DMS53 (cell line): Measurements from ENCODE around the gene AADAC.
"Not testable (repeated sequence)": the region's sequence is repeated elsewhere in the genome, so short reads cannot be mapped to it uniquely, and the experiment has no call there.

Experiments used
- DNase-seq: peaks from one replicate; lab custom pipeline; 2025; lab: John Stamatoyannopoulos, UW

AADAC gene

DNA sequence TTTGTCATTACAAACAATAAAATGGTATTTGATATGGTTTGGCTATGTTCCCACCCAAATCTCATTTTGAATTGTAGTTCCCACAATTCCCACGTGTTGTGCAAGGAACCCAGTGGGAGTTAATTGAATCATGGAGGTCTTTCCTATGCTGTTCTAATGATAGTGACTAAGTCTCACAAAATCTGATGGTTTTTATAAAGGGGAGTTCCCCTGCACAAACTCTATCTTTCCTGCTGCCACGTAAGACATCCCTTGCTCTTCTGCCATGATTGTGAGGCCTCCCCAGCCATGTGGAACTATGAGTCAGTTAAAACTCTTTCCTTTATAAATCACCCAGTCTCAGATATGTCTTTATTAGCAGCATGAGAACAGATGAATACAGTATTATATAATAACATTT is 15.4 kb upstream of the AADAC start:
- no peak for DNase-seq

DNA sequence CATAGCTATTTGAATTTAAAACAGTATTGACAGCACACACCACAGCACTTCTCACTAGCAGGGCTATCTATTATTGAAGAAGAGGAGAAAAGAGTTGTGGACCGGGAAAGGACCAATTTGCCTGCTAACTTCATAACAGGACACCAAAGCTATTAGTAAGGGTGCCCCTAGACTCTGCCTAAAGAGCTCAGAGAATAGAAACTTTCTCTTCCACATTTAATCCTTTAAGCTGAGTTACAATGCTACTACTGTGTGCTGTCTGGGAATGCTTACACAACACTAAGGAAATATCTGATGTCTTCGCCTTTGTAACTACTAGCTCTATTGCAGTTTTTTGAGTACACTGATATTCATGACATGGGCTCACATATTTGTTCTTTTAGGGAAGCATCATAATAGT is 13.5 kb upstream of the AADAC start:
- DNase-seq: no peak

DNA sequence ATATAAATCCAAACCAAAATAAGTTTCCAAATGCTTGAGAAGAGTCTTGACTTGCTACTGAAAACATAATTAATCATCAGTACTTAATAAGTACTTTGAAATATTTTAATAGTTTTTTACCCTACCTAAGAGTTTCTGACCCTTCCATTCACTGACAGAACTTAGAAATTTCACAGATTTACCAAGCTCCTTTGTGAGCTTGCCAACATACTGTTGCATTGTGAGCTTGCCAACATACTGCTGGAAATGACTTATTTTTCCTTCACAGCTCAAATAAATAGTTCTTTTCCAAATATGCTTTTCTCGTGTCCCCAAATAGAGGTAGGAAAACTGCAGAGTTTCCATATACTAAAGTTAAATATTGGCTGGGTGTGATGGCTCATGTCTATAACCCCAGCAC is 9.6 kb upstream of the AADAC start:
- DNase-seq: no peak

DNA sequence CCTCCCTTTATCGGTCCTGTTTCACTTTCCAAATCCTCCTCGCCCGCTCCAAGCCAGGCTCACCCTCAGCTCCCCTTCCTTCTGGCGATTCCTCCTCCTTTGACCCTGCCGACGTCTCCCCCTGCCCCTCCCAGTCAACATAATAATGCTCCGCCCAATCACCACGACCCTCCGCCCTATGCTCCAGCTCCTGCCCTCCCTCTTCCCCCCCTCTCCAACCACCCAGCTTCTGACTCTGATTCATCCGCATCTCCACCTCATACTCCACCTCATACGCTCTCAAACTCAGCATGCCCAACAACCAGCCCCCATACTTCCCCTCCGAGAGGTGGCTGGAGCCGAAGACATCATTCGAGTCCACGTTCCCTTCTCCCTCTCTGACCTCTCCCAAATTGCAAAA is 7.1 kb upstream of the AADAC start:
- no peak for DNase-seq

DNA sequence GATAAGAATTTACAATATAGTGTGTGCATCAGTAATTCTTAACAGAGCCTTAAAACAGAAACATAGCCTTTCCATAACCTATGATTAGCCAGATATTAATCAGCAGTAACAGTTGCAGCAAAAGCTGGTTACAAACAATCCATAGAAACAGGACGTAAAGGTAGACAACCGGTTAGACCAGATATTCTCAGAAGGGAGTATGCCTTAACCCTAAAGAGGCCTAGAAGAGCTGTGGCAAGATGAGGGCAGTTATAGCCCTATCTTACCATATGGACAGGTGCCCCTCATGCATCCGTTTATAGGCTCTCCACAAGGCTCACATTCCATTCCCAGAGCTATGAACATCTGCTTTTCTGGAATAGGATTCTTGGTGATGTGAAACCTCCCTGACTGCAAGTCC is 5.0 kb upstream of the AADAC start:
- peak; percentile 57 for DNase-seq

DNA sequence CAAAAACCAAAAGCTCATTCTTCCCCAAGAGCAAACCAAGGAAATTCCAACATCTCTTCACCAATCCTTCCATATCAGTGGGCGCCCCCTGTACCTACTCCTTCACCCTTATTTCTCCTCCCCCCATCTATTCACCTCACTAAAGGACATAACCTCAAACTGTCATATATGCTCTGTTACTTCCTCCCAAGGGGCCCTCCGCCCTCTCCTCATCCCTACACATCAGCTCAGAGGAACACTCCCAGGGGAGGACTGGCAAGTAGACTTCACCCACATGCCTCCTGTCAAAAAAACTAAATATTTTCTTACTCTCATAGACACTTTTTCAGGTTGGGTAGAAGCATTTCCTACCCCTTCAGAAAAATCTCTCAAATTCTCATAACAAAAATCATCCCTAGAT is 2.4 kb upstream of the AADAC start:
- no peak for DNase-seq

DNA sequence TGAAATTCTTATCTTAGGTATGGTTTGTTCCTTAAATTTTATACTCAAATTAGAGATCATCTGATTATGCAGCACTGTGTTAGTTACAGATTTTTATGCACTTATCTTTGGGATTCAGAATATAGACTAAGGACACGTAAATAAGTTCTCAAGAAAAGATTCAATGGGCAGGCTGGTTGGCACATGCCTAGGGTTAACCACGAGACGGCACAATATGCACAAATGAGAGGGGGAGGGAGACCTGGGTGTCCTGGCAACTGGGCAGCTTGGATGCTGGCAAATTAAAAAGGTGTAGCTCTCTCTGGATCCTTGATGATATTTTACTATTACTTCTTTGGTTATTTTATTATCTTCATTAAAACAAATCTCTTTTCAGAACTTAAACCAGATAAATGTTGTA is 672 bp downstream of the AADAC start:
- no peak for DNase-seq

DNA sequence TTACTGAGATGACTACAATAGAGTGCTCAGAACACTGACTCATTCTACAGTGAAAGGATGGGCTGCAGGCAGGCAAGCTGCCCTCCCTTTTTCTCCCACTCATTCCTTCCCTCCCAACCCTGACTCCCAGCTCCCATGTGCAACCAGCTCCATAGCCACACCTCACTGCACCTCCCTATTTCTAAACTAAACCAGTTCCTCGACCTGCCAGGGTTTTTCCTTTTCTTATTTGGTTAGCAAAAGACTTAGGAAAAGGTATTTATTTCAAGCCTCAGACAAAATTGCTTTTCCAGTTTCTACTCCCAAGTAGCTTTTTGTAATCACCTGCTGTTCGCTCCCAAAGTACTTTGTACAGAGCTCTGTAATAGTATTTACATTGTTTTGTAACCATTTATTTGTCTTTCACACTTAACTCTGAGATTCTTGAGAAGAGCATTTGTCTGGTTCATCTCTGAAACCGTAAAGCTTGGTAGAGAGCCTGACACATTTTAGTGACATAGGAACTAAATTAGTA is 2.2 kb downstream of the AADAC start:
- DNase-seq: peak; percentile 68

DNA sequence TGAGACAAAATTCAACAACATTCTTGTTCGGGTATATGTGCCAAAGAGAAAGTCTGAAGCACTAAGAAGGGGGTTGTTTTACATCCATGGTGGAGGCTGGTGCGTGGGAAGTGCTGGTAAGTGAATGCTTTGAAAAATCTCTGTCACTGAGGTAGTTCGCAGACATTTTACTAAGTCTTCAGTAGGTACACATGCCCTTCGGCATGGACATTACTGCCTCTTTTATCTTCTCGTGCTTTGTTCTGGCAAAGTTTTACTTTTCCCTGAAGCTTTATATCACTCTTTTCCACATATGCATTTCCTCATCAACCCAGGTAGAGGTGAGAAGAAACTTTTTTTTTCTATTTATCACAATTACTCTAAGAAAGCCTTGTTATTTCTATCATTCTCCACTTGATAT is 3.6 kb downstream of the AADAC start:
- DNase-seq: no peak

DNA sequence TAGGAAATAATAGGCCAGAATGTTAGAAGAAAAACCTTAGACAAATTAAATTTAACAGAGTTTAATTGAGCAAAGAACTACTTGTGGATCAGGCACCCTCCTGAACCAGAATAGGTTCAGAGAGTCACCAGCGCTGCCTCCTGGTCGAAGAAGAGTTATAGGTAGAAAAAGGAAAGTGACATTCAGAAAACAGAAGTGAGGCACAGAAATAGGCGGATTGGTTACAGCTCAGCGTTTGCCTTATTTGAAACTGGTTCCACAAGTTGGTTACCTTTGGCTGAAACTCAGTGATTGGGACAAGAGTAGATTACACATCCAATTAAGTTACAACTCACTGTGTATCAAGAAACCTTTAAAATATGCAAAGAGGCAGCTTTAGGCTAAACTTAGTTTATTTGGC is 4.4 kb downstream of the AADAC start:
- peak; percentile 18 for DNase-seq

DNA sequence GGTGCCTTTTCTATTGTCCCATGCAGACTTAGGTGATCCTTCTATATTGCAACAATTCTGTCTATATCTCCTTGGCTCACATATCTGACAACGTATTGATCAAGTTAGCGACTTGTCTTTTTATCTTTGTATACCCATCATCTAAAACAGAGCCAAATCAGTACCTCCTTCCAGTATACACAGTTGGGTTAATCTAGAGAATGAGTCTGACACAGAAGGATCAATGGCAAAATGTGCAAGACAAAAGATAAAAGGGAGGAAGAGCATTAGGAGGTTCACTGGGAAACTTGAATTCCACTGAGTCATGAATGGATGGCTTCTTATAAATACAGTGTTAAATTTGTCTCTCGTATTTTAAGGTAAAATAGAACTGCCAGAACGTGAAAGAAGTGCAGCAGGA is 6.0 kb downstream of the AADAC start:
- DNase-seq: no peak

DNA sequence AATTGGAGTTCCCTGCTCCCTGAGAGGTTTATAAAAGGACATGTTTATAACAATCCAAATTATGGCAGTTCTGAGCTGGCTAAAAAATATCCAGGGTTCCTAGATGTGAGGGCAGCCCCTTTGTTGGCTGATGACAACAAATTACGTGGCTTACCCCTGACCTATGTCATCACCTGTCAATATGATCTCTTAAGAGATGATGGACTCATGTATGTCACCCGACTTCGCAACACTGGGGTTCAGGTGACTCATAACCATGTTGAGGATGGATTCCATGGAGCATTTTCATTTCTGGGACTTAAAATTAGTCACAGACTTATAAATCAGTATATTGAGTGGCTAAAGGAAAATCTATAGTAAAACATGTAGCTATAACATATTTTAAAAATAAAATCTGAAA is 13.9 kb downstream of the AADAC start:
- DNase-seq: no peak

DNA sequence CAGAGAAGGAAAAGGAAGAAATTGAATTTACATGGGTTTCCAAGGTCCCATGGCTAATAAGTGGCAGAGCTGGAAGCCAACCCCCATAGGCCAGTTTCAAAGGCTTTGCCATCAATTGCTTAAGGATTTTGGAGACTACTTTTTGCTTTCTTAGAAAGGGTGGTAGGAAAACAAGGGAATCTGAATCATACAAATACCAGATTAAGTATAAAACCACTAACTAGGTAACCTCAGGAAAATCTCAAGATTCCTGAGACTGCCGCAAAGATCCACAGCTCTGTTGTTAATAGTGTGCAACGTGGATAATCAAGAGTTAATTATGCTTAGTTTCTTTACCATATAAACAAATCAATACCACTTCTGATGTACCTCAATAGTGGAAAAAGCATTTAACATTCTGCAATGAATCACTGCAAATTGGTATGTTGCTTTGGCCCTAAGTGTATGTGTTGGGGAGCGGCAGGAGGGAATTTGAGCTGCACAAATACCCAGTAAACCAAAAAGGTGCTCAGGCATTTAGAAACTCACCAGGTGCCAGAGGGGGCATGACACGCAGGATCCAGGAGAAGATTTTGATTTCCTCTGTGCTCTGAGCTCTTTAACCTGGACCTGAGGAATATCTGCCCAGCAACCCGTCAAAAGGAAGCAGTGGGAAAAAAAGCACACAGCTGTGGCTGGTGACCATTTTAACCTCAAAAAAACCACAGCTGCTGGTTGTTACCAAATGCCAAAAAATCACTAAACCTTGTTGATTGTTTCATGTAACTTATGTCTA is 22.0 kb downstream of the AADAC start:
- DNase-seq: peak; percentile 14

DNA sequence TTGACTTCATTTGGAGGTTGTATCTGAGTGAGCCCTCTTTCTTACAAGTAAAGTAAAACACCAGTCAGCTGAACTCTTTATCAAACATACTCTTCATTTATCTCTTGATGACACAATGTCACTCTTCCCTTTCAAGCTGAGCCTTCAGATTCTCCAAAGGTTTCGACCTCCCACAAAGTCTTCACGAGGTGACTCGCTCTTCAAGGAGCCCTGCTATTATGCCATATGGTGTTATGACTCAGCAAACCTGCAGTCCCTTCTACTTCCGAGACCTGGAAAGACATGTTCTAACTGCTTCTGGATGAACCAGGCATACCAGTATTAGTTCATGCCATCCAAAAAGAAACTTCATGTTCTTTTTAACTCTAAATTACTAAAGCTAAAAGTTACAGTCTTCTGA is 23.1 kb downstream of the AADAC start:
- DNase-seq: peak; percentile 74

DNA sequence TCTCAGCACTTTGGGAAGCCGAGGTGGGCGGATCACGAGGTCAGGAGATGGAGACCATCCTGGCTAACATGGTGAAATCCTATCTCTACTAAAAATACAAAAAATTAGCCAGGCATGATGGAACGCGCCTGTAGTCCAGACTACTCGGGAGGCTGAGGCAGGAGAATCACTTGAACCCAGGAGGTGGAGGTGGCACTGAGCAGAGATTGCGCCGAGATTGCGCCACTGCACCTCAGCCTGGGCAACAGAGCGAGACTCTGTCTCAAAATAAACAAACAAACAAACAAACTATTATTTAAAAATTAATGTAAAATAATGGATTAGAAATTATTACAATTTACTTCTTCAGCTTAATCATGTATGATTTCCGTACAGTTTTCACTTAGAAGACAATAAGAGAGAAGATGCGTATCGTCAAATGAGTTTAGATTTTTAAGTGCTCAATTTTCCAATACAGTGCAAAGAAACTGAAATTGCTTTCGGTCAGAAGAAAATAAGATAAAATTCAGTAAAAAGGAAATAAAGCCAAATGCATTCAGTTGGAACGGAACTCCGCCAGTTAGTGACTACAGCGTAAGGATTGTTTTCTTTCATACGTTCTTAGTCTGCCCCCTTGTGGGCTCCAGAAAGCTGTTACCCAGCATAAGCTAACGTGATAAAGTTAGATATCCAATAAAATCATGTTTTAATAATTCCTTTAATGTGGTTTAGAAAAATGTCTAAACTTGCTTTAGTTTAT is 24.8 kb downstream of the AADAC start:
- peak; percentile 86 for DNase-seq

DNA sequence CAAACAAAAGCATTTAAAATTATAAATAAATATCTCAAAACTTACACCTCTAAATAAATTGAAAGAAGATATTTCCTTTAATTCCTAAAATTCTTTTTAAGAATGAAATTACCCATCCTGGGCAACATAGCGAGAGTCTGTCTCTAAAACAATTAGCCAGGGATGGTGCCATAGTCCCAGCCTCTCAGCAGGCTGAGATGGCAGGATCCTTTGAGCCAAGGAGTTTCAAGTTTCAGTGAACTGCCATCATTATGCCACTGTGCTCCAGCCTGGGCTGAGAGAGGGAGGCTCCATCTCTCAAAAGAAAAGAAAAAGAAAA is 25.4 kb downstream of the AADAC start:
- peak; percentile 23 for DNase-seq

DNA sequence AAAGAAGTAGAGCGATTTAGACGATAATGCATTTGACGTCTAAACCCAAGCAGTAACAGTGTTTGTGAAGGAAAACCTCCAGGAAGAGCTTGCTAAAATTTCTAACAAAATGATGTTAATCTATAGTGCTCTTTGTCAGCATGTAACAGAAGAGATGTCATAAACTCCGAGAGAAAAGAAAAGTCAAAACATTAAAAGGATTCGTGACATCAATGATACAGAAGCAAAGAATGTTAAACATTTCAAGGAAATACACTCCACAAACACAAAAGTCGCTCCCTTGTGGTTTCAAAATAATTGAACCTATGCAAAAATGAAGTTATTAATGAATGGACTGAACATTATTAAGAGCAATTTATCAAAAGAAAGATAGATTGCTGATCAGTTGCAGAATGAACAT is 27.9 kb downstream of the AADAC start:
- DNase-seq: no peak

DNA sequence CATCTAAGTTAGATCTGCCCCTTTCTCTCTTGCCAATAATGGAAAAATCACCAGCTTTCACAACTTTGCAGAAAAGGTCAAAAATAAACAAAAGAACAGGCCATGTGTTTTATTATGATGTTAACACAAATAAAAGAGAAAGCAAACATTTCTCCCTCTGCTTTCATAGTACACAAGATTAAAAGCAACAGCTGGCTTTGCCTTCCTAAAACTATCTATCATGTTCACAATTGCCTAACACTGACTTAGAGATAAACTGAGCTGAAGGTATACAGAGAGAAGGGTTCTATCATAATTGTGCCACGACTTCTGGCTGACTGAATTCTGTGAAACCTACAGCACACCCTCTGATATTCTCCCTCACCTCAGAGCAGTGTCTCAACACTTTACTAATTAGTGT is 29.4 kb downstream of the AADAC start:
- peak; percentile 50 for DNase-seq

DNA sequence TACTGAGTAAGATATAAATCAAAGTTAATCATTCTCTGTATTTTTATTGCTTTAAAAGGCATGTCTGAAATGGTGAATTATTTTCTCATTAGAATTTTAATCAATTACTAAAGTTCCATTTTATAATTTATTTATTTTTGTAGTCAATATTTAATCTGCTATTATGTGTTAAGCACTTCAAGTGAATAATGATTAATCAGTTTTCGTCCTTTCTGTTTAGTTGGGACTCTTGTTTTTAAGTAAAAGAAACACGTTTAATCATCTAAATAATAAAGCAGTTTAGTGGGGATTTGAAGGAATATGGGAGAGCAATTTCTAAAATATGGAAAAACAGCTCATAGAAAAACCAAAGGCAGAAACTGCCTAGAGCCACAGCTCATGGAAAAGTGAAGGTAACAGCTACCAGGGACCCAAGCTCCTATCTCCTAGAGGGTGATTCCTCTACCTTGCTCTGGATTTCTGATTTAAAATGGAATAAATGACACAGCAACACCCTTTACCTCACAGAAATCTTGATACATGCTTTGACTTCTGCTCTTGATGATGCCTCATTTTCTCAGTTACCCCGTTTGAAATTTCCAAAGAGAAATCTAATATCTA is 31.5 kb downstream of the AADAC start:
- DNase-seq: peak; percentile 6

DNA sequence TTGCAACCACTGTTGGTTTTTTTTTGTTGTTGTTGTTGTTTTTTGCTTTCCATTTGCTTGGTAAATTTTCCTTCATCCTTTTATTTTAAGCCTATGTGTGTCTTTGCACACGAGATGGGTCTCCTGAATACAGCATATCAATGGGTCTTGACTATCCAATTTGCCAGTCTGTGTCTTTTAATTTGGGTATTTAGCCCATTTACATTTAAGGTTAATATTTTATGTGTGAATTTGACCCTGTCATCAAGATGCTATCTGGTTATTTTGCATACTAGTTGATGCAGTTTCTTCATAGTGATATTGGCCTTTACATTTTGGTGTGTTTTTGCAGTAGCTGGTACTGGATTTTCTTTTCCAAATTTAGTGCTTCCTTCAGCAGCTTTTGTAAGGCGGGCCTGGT is 36.1 kb downstream of the AADAC start:
- not testable (repeated sequence) for DNase-seq

DNA sequence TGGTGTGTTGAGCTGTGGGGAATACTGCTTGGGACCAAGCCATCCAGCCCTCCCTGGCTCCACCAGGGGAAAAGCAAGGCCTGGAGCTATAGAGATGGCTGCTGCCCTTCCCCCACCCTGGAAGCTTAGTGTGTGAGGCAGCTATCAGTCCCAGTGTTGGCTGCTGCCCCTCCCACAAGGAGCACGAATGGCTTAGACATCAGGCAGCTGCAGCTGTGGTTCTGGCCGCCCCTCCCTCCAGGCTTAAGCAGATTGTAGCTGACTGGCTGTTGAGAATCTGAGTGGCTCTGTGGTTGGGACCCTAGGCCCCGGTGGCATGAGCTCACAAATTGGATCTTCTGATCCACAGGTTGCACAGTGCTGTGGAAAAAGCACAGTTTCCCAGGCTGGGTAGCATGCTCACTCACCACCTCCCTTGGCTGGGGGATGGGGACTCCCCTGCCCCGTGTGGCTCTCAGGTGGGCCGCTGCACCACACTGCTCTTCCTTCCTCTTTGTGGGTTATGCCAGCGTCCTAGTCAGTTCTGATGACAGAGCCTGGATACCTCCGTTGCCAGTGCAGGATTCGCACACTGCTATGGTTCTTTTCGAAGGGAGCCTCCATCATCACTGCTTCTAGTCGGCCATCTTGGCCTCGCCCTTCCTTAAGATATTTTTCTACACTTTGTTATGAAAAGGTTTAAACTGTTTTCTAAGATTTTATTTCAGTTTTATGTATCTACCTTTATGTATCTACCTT is 38.3 kb downstream of the AADAC start:
- DNase-seq: no peak

DNA sequence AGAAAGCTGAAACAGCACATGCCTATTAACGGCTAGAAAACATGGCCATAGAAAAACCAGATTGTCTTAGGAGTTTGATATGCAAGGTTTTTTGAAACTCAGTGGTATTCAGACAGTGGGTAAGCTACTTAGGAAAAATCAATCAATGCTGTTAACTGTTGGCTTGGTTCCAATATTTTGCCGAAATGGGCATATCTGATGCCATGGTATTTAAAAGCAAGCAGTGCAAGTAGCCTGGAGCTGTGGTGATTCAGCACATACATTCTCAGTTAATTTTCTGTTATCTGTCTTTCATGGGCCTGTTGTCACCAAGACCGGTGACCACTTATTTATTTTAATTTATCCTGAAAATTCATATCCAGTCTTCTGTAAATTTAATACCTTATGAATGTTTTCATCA is 42.2 kb downstream of the AADAC start:
- no peak for DNase-seq

DNA sequence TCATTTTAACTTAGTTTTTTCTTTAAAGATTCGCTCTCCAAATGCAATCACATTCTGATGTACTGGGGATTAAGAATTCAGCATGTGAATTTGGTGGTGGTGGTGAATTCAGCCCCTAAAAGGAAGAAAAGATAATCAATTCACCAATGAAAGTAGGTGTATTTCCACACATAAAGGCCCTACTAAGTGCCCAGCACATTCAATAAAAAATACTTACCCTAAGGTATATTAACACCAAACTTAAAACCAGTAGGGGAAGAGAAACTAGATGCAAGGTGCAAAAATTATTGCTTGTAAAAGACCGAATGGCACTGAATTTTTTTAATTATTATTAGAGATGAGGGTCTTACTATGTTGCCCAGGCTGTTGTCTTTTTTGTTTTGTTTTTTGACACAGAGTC is 42.7 kb downstream of the AADAC start:
- DNase-seq: no peak
